CD14-positive monocyte (primary cell): ENCODE results near the gene UBAP2L. TPM values are rescaled to one million over a fixed set of nuclear protein-coding genes. Genes with fewer than 3 reads are reported as not detected.

Source experiments
- DNase-seq, 3 donors: peaks; one replicate each; pipeline ENCODE4 v3.0.0-alpha.2; 2011 to 2022
- H2AFZ ChIP-seq: 2 replicates; pipeline ENCODE4 v1.6.0; 2012; ENCODE audit warnings: mild to moderate bottlenecking, low read depth, low read length, inconsistent platforms; ENCODE audit not compliant: insufficient read depth, poor library complexity, severe bottlenecking
- H3K27ac ChIP-seq, 2 donors: 1 replicate in 1 of 2; 2 replicates in 1 of 2; pipeline ENCODE4 v1.5.1; 2012 to 2013; ENCODE audit warnings: low read length in 2 of 2, control low read depth in 1 of 2, inconsistent platforms in 1 of 2, low read depth in 1 of 2, mild to moderate bottlenecking in 1 of 2
- H3K27me3 ChIP-seq, 2 donors: one replicate each; pipeline versions ENCODE4 v1.6.0 to v1.6.1; 2011 to 2013; ENCODE audit warnings: low read length in 2 of 2; ENCODE audit not compliant: control insufficient read depth in 2 of 2, insufficient read depth in 2 of 2
- H3K36me3 ChIP-seq, 2 donors: replicated peaks in 1 of 2; 1 replicate in 1 of 2; 2 replicates in 1 of 2; pipeline versions ENCODE4 v1.5.1 to v1.6.1; 2012 to 2013; ENCODE audit warnings: low read length in 2 of 2, control low read depth in 1 of 2, inconsistent platforms in 1 of 2, mild to moderate bottlenecking in 1 of 2; ENCODE audit not compliant: insufficient read depth in 2 of 2, control insufficient read depth in 1 of 2
- H3K4me1 ChIP-seq, 2 donors: 1 replicate in 1 of 2; 2 replicates in 1 of 2; pipeline versions ENCODE4 v1.5.1 to v1.6.1; 2012 to 2013; ENCODE audit warnings: low read length in 2 of 2, control low read depth in 1 of 2, inconsistent platforms in 1 of 2, mild to moderate bottlenecking in 1 of 2, moderate library complexity in 1 of 2; ENCODE audit not compliant: insufficient read depth in 2 of 2, control insufficient read depth in 1 of 2
- H3K4me2 ChIP-seq: replicated peaks from 2 replicates; pipeline ENCODE3; 2012; ENCODE audit warnings: low read length, moderate library complexity, mild to moderate bottlenecking; ENCODE audit not compliant: poor library complexity, severe bottlenecking; ENCODE audit errors: extremely low read depth
- H3K4me3 ChIP-seq, 3 experiments: fragments of 200-600 bp in 1 of 3; sonication (generic) in 1 of 3; replicated peaks in 1 of 3; 1 replicate in 2 of 3; 2 replicates in 1 of 3; pipeline ENCODE4 v1.5.1; 2011 to 2013; ENCODE audit warnings: low read length in 3 of 3, mild to moderate bottlenecking in 3 of 3, control low read depth in 2 of 3, low read depth in 2 of 3, inconsistent platforms in 1 of 3, moderate library complexity in 1 of 3
- H3K79me2 ChIP-seq: 2 replicates; pipeline ENCODE4 v1.6.0; 2012; ENCODE audit warnings: mild to moderate bottlenecking, control low read depth, inconsistent platforms, low read length, moderate library complexity; ENCODE audit not compliant: insufficient read depth
- H3K9ac ChIP-seq: 2 replicates; pipeline ENCODE4 v1.6.0; 2017; ENCODE audit warnings: low read length, mild to moderate bottlenecking; ENCODE audit not compliant: insufficient read depth, poor library complexity, severe bottlenecking
- H3K9me3 ChIP-seq, 2 donors: replicated peaks in 1 of 2; 1 replicate in 1 of 2; 2 replicates in 1 of 2; pipeline versions ENCODE4 v1.5.1 to v1.6.1; 2012 to 2013; ENCODE audit warnings: low read length in 2 of 2, control low read depth in 1 of 2; ENCODE audit not compliant: control insufficient read depth in 1 of 2, insufficient read depth in 1 of 2
- H4K20me1 ChIP-seq: 2 replicates; pipeline ENCODE4 v1.6.0; 2012; ENCODE audit warnings: mild to moderate bottlenecking, low read length, control low read depth, moderate library complexity; ENCODE audit not compliant: insufficient read depth
- H3K27ac Mint-ChIP-seq, 7 donors: one replicate each; pipeline ENCODE4 v1.8.0; 2020; ENCODE audit warnings: mild to moderate bottlenecking in 7 of 7, mixed read lengths in 7 of 7, moderate library complexity in 6 of 7, inconsistent platforms in 2 of 7
- H3K27me3 Mint-ChIP-seq, 3 donors: one replicate each; pipeline ENCODE4 v1.8.0; 2021 to 2022; ENCODE audit warnings: low read depth in 3 of 3, mild to moderate bottlenecking in 3 of 3, mixed read lengths in 3 of 3, moderate library complexity in 3 of 3, inconsistent platforms in 1 of 3
- H3K36me3 Mint-ChIP-seq, 2 donors: one replicate each; pipeline ENCODE4 v1.8.0; 2020; ENCODE audit warnings: mixed read lengths in 2 of 2, inconsistent platforms in 1 of 2, mild to moderate bottlenecking in 1 of 2
- H3K4me1 Mint-ChIP-seq: one replicate; pipeline ENCODE4 v1.8.0; 2020; ENCODE audit warnings: mild to moderate bottlenecking, mixed read lengths
- H3K4me3 Mint-ChIP-seq, 2 donors: one replicate each; pipeline ENCODE4 v1.8.0; 2020; ENCODE audit warnings: mild to moderate bottlenecking in 2 of 2, mixed read lengths in 2 of 2, moderate library complexity in 1 of 2
- H3K9me3 Mint-ChIP-seq, 7 donors: one replicate each; pipeline ENCODE4 v1.8.0; 2020 to 2022; ENCODE audit warnings: mixed read lengths in 7 of 7, mild to moderate bottlenecking in 6 of 7, moderate library complexity in 6 of 7, inconsistent platforms in 2 of 7
- WGBS: methylation state at CpG from one replicate; pipeline ENCODE4 v1.1.5; 2013; ENCODE audit warnings: missing lambda C conversion rate; ENCODE audit not compliant: insufficient coverage; 5-methylcytosine and 5-hydroxymethylcytosine counted together
- intact Hi-C, 2 donors: fragments of 100-400 bp; cut with micrococcal nuclease; formaldehyde crosslinking; loops; one replicate each; pipeline versions ENCODE4 v1.15.0 to v1.15.1; 2023
- polyA plus RNA-seq, 3 donors: library from polyadenylated mRNA; depleted of rRNA in 1 of 3; unstranded in 2 of 3; stranded (reverse) in 1 of 3; fragments of 300-500 nt in 2 of 3; fragments of >200 nt in 1 of 3; fragmentation: Illumina TruSeq in 2 of 3; gene quantifications; 1 replicate in 2 of 3; 2 replicates in 1 of 3; pipeline ENCODE4 v1.2.3, GENCODE V29; 2012 to 2021
- TF ChIP-seq, protein P1 (sequence below): fragments of 200-600 bp; IDR thresholded peaks from one replicate; pipeline ENCODE4 v1.8.0; 2022; ENCODE audit warnings: antibody characterized with exemption, mild to moderate bottlenecking

The UBAP2L gene
- polyA plus RNA-seq, 3 donors = 40.1 to 200 (median 46.8) TPM

DNA sequence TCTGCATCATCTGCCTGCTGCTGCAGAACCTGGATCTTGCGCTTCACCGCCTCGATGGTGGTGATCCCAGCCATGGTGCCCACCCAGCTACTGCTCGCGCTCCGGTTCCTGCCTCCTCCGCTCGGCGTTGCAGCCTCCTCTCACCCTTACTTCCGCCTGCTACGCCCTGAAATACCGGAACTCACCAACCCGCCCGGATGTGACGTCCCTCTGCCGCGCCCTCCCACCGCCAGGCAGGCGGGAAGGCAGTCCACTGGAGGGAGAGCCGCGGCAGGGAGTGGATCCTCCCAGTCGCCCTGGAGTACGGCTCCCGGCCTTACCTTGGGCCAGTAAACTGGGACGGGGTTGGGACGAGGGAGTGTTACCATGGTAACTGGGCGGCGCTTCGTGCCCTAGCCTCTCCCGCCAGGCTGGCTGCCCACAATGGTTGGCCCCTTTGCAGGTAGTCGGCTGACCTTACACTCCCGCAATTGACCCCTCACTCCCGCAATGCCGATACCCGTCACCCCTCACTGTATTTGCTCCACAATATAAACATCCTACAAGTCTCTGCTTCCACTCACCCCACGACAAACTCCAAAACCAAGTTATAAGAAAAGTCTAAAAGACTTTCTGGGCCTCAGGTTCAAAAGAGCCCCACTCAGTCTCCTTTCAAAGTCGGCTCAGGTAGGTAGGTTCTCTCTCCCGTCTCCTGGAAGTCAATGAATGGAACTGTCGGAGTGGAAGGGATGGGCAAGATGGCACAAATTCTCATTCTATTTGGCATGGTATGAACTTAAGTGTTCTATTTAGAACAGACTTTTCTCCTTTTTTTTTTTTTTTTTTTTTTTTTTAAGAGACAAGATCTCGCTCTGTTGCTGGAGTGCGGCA lies 37.5 kb upstream of the UBAP2L start:
- intact Hi-C loops = loop anchor here (5.0 to 10.0 kb wide), 4 partner anchors 34 to 89 kb away; partner anchors contain the start of genes HAX1 (in 1 of the 2) and UBAP2L (in 1 of the 2)
- peaks cover 41% of the 10 kb centered on the region for H3K4me1 Mint-ChIP-seq
- Histone ChIP-seq H3K27me3 (no peaks in the 10 kb centered on the region), H3K36me3 (peaks cover 6 to 9% of the 10 kb centered on the region in 2 donors), H3K9me3 (no peaks in the 10 kb centered on the region), H3K9ac (peak overlapping the region; percentile 80), H3K4me2 (peak overlapping the region; percentile 82), H3K4me3 (peak overlapping the region; percentile 80 to 98 (median 80)), H3K79me2 (peaks cover 57% of the 10 kb centered on the region), H4K20me1 (peaks cover 47% of the 10 kb centered on the region), H2AFZ (peak overlapping the region; percentile 89), H3K4me1 (peaks cover 39 to 46% of the 10 kb centered on the region in 2 donors), H3K27ac (peak overlapping the region; percentile 74 to 94)
- H3K27ac Mint-ChIP-seq = peak overlapping the region; percentile 99 to 100 (median 100)
- 3% methylated on average over 33 of the region's 41 CpGs for WGBS
- TF ChIP-seq, protein P1, sequence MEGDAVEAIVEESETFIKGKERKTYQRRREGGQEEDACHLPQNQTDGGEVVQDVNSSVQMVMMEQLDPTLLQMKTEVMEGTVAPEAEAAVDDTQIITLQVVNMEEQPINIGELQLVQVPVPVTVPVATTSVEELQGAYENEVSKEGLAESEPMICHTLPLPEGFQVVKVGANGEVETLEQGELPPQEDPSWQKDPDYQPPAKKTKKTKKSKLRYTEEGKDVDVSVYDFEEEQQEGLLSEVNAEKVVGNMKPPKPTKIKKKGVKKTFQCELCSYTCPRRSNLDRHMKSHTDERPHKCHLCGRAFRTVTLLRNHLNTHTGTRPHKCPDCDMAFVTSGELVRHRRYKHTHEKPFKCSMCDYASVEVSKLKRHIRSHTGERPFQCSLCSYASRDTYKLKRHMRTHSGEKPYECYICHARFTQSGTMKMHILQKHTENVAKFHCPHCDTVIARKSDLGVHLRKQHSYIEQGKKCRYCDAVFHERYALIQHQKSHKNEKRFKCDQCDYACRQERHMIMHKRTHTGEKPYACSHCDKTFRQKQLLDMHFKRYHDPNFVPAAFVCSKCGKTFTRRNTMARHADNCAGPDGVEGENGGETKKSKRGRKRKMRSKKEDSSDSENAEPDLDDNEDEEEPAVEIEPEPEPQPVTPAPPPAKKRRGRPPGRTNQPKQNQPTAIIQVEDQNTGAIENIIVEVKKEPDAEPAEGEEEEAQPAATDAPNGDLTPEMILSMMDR = no peak
- DNase-seq = peak; percentile 89 to 92 (median 91)
- H3K36me3 Mint-ChIP-seq = peaks cover 6 to 31% of the 10 kb centered on the region in 2 donors
- H3K4me3 Mint-ChIP-seq = peak overlapping the region; percentile 100
- H3K9me3 Mint-ChIP-seq = peaks cover 0 to 4% (median 0%) of the 10 kb centered on the region in 7 donors
- peaks cover 0 to 4% (median 0%) of the 10 kb centered on the region in 3 donors for H3K27me3 Mint-ChIP-seq

DNA sequence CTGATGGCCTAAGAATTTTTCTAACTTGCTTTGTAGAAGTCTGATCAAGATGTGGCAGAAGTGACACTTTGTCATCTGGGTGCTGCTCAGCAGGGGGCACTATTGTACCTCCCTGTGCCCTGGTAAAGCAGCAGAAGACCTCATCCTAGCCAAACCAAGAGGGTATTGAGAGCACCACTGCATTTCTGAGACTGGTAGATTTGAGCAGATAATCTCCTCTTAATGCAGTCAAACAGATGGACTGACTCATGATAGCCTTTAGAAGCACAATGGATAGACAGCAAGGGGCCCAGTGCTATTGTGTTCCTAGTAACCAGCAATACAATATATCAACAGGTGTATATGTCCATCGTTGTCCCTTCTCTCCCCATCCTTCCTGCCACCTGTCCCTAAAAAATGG lies 34.6 kb upstream of the UBAP2L start:
- Histone ChIP-seq H3K4me3 (no peak overlapping the region), H4K20me1 (peaks cover 18% of the 10 kb centered on the region), H3K27me3 (no peaks in the 10 kb centered on the region), H3K4me1 (peaks cover 15 to 25% of the 10 kb centered on the region in 2 donors), H3K9me3 (no peaks in the 10 kb centered on the region), H3K9ac (no peak overlapping the region), H2AFZ (no peak overlapping the region), H3K27ac (no peak overlapping the region), H3K79me2 (peaks cover 28% of the 10 kb centered on the region), H3K36me3 (no peaks in the 10 kb centered on the region), H3K4me2 (no peak overlapping the region)
- no peak overlapping the region for H3K4me3 Mint-ChIP-seq
- H3K9me3 Mint-ChIP-seq = peaks cover 0 to 4% (median 0%) of the 10 kb centered on the region in 7 donors
- peaks cover 5 to 12% of the 10 kb centered on the region in 2 donors for H3K36me3 Mint-ChIP-seq
- H3K4me1 Mint-ChIP-seq = peaks cover 21% of the 10 kb centered on the region
- no CpG with 5 or more reads among the region's 1 CpG for WGBS
- peaks cover 0 to 4% (median 0%) of the 10 kb centered on the region in 3 donors for H3K27me3 Mint-ChIP-seq
- no peak overlapping the region for H3K27ac Mint-ChIP-seq
- DNase-seq = peak; percentile 44 to 57 (median 55)
- intact Hi-C loops = loop anchor here in 1 of 2 donors (10.0 kb wide), 1 partner anchor 61 kb away; no protein-coding TSS in a partner anchor
- TF ChIP-seq, protein P1 = peak; percentile 84
